ENCODE data around the gene SPAG9. TPM values are rescaled to one million over a fixed set of nuclear protein-coding genes. Genes with fewer than 3 reads are reported as not detected.
A peak's percentile ranks its signal among the peaks of the same experiment; 100 is the strongest.

The SPAG9 gene
- total RNA-seq, 1 experiment from 2014 or later = 129 TPM

DNA sequence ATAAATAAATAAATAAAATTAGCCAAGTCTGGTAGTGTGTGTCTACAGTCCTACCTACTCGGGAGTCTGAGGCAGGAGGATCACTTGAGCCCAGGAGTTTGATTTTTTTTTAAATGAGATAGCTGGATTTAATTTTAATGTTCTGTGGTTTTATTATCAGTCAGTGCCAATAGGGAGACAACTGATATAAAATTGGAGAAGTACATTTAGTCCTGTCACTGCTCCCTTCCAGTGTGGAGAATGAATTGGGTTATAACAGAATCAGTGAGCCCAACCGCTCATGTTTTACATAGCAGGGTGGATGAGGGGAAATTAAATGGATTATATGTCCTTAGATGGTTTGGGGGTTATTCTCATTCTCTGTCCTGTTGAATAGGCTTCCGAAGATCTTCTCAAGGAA, 38.9 kb upstream of the SPAG9 start:
- Mint-ChIP-seq H3K4me3 (ENCODE audit: low read depth, unreplicated experiment) (no peak overlapping the region), H3K27me3 (ENCODE audit: unreplicated experiment) (no peaks in the 10 kb centered on the region), H3K4me1 (ENCODE audit: low read depth, unreplicated experiment) (peaks cover 3% of the 10 kb centered on the region), H3K9me3 (ENCODE audit: low read depth, unreplicated experiment) (no peaks in the 10 kb centered on the region), H3K27ac (ENCODE audit: unreplicated experiment) (no peak overlapping the region), H3K36me3 (ENCODE audit: insufficient read depth, unreplicated experiment) (peaks cover 75% of the 10 kb centered on the region)
- TF ChIP-seq, protein P1, sequence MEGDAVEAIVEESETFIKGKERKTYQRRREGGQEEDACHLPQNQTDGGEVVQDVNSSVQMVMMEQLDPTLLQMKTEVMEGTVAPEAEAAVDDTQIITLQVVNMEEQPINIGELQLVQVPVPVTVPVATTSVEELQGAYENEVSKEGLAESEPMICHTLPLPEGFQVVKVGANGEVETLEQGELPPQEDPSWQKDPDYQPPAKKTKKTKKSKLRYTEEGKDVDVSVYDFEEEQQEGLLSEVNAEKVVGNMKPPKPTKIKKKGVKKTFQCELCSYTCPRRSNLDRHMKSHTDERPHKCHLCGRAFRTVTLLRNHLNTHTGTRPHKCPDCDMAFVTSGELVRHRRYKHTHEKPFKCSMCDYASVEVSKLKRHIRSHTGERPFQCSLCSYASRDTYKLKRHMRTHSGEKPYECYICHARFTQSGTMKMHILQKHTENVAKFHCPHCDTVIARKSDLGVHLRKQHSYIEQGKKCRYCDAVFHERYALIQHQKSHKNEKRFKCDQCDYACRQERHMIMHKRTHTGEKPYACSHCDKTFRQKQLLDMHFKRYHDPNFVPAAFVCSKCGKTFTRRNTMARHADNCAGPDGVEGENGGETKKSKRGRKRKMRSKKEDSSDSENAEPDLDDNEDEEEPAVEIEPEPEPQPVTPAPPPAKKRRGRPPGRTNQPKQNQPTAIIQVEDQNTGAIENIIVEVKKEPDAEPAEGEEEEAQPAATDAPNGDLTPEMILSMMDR (IDR thresholded peaks at IDR 0.05; ENCODE audit: unreplicated experiment) = no peak
- CTCF ChIA-PET = no interaction called here
- no TSS peak for BruUV-seq (replicated peaks)
- no peak for DNase-seq
- intact Hi-C loops (cut with micrococcal nuclease; ENCODE audit: unreplicated experiment) = loop anchor here (10.0 kb wide), 2 partner anchors 105 to 295 kb away; partner anchors contain the start of gene TOB1

DNA sequence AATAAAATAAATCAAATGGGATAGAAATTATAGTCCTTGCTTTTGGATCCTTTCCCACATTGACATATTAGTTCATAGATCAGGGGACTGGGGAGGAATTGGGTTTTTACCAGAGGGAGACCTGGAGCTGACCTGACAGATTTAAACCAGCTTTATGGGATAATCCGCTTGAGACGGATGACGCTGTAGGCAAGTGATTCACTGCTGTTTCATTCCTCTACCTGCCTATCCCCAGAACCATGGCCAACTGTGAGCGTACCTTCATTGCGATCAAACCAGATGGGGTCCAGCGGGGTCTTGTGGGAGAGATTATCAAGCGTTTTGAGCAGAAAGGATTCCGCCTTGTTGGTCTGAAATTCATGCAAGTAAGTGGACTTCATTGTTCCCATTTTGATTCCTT, 34.7 kb upstream of the SPAG9 start:
- TF ChIP-seq, protein P1 (IDR thresholded peaks at IDR 0.05; ENCODE audit: unreplicated experiment) = no peak
- Mint-ChIP-seq H3K27ac (ENCODE audit: unreplicated experiment) (no peak overlapping the region), H3K4me1 (ENCODE audit: low read depth, unreplicated experiment) (no peaks in the 10 kb centered on the region), H3K4me3 (ENCODE audit: low read depth, unreplicated experiment) (no peak overlapping the region), H3K27me3 (ENCODE audit: unreplicated experiment) (no peaks in the 10 kb centered on the region), H3K36me3 (ENCODE audit: insufficient read depth, unreplicated experiment) (peaks cover 38% of the 10 kb centered on the region), H3K9me3 (ENCODE audit: low read depth, unreplicated experiment) (no peaks in the 10 kb centered on the region)
- CTCF ChIA-PET = no interaction called here
- DNase-seq = no peak
- intact Hi-C loops (cut with micrococcal nuclease; ENCODE audit: unreplicated experiment) = loop anchor here (10.0 kb wide), 2 partner anchors 101 to 291 kb away; partner anchors contain the start of gene TOB1
- no TSS peak for BruUV-seq (replicated peaks)

DNA sequence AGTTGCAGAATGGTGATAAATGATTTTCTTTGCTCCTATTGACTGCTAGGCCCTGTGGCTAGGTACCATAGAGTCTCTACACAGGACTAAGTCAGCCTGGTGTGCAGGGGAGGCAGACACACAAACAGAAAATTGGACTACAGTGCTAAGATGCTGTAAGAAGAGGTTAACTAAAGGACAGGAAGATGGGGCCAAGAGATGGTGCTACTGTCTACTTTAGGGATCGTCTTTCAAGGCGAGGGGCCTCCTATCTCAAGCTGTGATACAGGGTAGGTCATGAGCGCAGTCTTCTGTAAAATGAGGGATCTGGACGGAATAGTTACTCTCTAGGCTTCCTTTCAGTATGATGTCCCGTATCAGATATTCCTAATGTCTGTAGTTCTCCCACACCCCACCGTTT, 33.5 kb upstream of the SPAG9 start:
- intact Hi-C loops (cut with micrococcal nuclease; ENCODE audit: unreplicated experiment) = loop anchor here (10.0 kb wide), 2 partner anchors 99 to 289 kb away; partner anchors contain the start of gene TOB1

DNA sequence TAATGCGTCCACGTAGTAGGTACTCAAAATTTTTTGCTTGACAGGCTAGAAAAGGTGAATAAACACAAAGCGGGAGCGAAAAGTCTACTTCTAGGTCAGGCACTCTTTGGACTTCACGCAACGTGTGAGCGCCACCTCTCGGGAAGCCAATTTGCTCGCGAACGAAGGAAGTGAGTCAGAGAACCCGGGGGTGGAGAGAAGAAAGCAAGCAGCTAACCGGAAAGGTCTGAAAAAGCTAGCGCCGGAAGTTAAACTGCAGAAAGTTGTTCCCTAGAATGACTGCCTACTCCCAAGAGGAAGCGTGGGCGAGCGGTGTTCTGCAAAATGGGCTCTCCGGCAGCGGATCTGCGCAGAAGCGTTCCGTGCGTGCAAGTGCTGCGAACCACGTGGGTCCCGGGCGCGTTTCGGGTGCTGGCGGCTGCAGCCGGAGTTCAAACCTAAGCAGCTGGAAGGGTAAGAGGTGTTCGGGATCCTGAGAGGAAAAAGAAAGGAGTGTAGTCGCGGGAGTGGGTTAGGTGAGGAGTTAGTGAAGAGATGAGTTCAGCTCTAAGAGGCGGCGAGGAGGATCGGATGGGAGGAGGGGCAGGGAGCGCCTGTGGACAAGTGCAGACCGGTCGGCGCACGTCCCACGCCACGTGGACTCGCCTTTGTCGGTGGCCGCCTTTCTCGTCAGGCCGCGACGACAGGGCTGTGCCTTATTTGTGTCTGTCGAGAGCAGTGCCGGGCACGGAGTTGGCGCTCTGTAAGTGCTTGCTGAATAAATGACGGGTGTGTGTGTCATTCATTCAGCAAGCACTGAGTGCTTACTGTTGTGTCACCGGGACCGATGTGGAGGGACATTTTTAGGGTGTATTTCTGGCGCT, 32.8 kb upstream of the SPAG9 start, which contains the start of gene NME1:
Gene NME1, plus strand, starts transcription at position 350 of the 863 bp plus-strand sequence. CDS start 2,096 bp downstream, outside the sequence.
- H3K27ac Mint-ChIP-seq (ENCODE audit: unreplicated experiment) = no peak within 1 kb of the TSS
- CTCF ChIA-PET = interaction anchor here (0.5 to 2.2 kb wide), 14 partner anchors 13 to 755 kb away, joined by 3 to 37 read pairs (median 6); partner anchors contain the start of genes NME2, SPAG9 and TOB1
- DNase-seq = peak; percentile 99
- BruUV-seq (replicated peaks) = no TSS peak
- H3K9me3 Mint-ChIP-seq (ENCODE audit: low read depth, unreplicated experiment) = no peaks in the 10 kb centered on the region
- H3K36me3 Mint-ChIP-seq (ENCODE audit: insufficient read depth, unreplicated experiment) = peaks cover 20% of the 10 kb centered on the region
- TF ChIP-seq, protein P1 (IDR thresholded peaks at IDR 0.05; ENCODE audit: unreplicated experiment) = peak; percentile 89
- intact Hi-C loops (cut with micrococcal nuclease; ENCODE audit: unreplicated experiment) = loop anchor here (1.0 to 10.0 kb wide), 4 partner anchors 34 to 289 kb away; partner anchors contain the start of gene TOB1
- no peaks in the 10 kb centered on the region for H3K27me3 Mint-ChIP-seq (ENCODE audit: unreplicated experiment)
- H3K4me3 Mint-ChIP-seq (ENCODE audit: low read depth, unreplicated experiment) = no peak within 1 kb of the TSS
- H3K4me1 Mint-ChIP-seq (ENCODE audit: low read depth, unreplicated experiment) = no peaks in the 10 kb centered on the region

More for the DNA sequence above, 33.5 kb upstream of the SPAG9 start:
- BruUV-seq (replicated peaks) = TSS peak; percentile 60
- no peak for DNase-seq
- Mint-ChIP-seq H3K9me3 (ENCODE audit: low read depth, unreplicated experiment) (no peaks in the 10 kb centered on the region), H3K4me3 (ENCODE audit: low read depth, unreplicated experiment) (no peak overlapping the region), H3K27ac (ENCODE audit: unreplicated experiment) (no peak overlapping the region), H3K27me3 (ENCODE audit: unreplicated experiment) (no peaks in the 10 kb centered on the region), H3K4me1 (ENCODE audit: low read depth, unreplicated experiment) (no peaks in the 10 kb centered on the region), H3K36me3 (ENCODE audit: insufficient read depth, unreplicated experiment) (peaks cover 27% of the 10 kb centered on the region)
- TF ChIP-seq, protein P1 (IDR thresholded peaks at IDR 0.05; ENCODE audit: unreplicated experiment) = no peak
- CTCF ChIA-PET = interaction anchor here (1.3 kb wide), 2 partner anchors 12 to 38 kb away, joined by 7 to 9 read pairs; partner anchors contain the start of gene NME2

Data from Calu3 (cell line).